ENCODE data around the gene DNAI1.

The DNAI1 gene

GRCh38 chr9:34541540-34541939 is 82.9 kb downstream of the DNAI1 start:
- no peaks in the 10 kb centered on the region for H3K4me1 ChIP-seq (ENCODE audit: insufficient read depth, low read length)
- H3K4me3 ChIP-seq (ENCODE audit: low read depth in 1 of 2, low read length in 2 of 2) = no peak overlapping the region
- no peak for DNase-seq
- no peaks in the 10 kb centered on the region for H3K36me3 ChIP-seq (ENCODE audit: insufficient read depth, low read length)
- H3K9ac ChIP-seq (ENCODE audit: low read depth, low read length) = no peak overlapping the region
- no peaks in the 10 kb centered on the region for H3K27me3 ChIP-seq (ENCODE audit: insufficient read depth, low read length, poor library complexity)
- H3K9me3 ChIP-seq (ENCODE audit: insufficient read depth, low read length, severe bottlenecking) = no peaks in the 10 kb centered on the region
- no peak overlapping the region for H3K27ac ChIP-seq (ENCODE audit: low read length)
- TF ChIP-seq CTCF (IDR thresholded peaks at IDR 0.05; ENCODE audit: borderline replicate concordance, extremely low read depth, low read length, poor library complexity, severe bottlenecking) (no peak), EZH2 (IDR thresholded peaks at IDR 0.05; ENCODE audit: borderline replicate concordance, low read depth, low read length, severe bottlenecking) (no peak)
- no peak for ATAC-seq (ENCODE audit: insufficient read depth, low read depth)
- no peak overlapping the region for H3K4me2 ChIP-seq (ENCODE audit: insufficient read depth, low read length)
- H4K20me1 ChIP-seq (ENCODE audit: insufficient read depth, low read length) = no peaks in the 10 kb centered on the region
- no peaks in the 10 kb centered on the region for H3K79me2 ChIP-seq (ENCODE audit: insufficient read depth, low read length)
- no peak overlapping the region for H2AFZ ChIP-seq (ENCODE audit: low read depth, low read length)

GRCh38 chr9:34544035-34544434 is 85.4 kb downstream of the DNAI1 start:
- no peak overlapping the region for H3K4me3 ChIP-seq (ENCODE audit: low read depth in 1 of 2, low read length in 2 of 2)
- H2AFZ ChIP-seq (ENCODE audit: low read depth, low read length) = no peak overlapping the region
- no peak overlapping the region for H3K4me2 ChIP-seq (ENCODE audit: insufficient read depth, low read length)
- H3K9me3 ChIP-seq (ENCODE audit: insufficient read depth, low read length, severe bottlenecking) = no peaks in the 10 kb centered on the region
- H3K4me1 ChIP-seq (ENCODE audit: insufficient read depth, low read length) = no peaks in the 10 kb centered on the region
- DNase-seq = no peak
- H3K27ac ChIP-seq (ENCODE audit: low read length) = no peak overlapping the region
- TF ChIP-seq CTCF (IDR thresholded peaks at IDR 0.05; ENCODE audit: borderline replicate concordance, extremely low read depth, low read length, poor library complexity, severe bottlenecking) (no peak), EZH2 (IDR thresholded peaks at IDR 0.05; ENCODE audit: borderline replicate concordance, low read depth, low read length, severe bottlenecking) (no peak)
- no peaks in the 10 kb centered on the region for H4K20me1 ChIP-seq (ENCODE audit: insufficient read depth, low read length)
- no peak overlapping the region for H3K9ac ChIP-seq (ENCODE audit: low read depth, low read length)
- H3K79me2 ChIP-seq (ENCODE audit: insufficient read depth, low read length) = no peaks in the 10 kb centered on the region
- H3K27me3 ChIP-seq (ENCODE audit: insufficient read depth, low read length, poor library complexity) = no peaks in the 10 kb centered on the region
- ATAC-seq (ENCODE audit: insufficient read depth, low read depth) = no peak
- no peaks in the 10 kb centered on the region for H3K36me3 ChIP-seq (ENCODE audit: insufficient read depth, low read length)

GRCh38 chr9:34545497-34545896 is 86.9 kb downstream of the DNAI1 start:
- H2AFZ ChIP-seq (ENCODE audit: low read depth, low read length) = no peak overlapping the region
- H3K79me2 ChIP-seq (ENCODE audit: insufficient read depth, low read length) = no peaks in the 10 kb centered on the region
- H3K9ac ChIP-seq (ENCODE audit: low read depth, low read length) = no peak overlapping the region
- no peak overlapping the region for H3K4me2 ChIP-seq (ENCODE audit: insufficient read depth, low read length)
- no peaks in the 10 kb centered on the region for H3K9me3 ChIP-seq (ENCODE audit: insufficient read depth, low read length, severe bottlenecking)
- no peak overlapping the region for H3K4me3 ChIP-seq (ENCODE audit: low read depth in 1 of 2, low read length in 2 of 2)
- ATAC-seq (ENCODE audit: insufficient read depth, low read depth) (no peak), DNase-seq (no peak)
- TF ChIP-seq EZH2 (IDR thresholded peaks at IDR 0.05; ENCODE audit: borderline replicate concordance, low read depth, low read length, severe bottlenecking) (no peak), CTCF (IDR thresholded peaks at IDR 0.05; ENCODE audit: borderline replicate concordance, extremely low read depth, low read length, poor library complexity, severe bottlenecking) (no peak)
- no peak overlapping the region for H3K27ac ChIP-seq (ENCODE audit: low read length)
- no peaks in the 10 kb centered on the region for H3K4me1 ChIP-seq (ENCODE audit: insufficient read depth, low read length)
- no peaks in the 10 kb centered on the region for H3K36me3 ChIP-seq (ENCODE audit: insufficient read depth, low read length)
- H3K27me3 ChIP-seq (ENCODE audit: insufficient read depth, low read length, poor library complexity) = no peaks in the 10 kb centered on the region
- H4K20me1 ChIP-seq (ENCODE audit: insufficient read depth, low read length) = no peaks in the 10 kb centered on the region

All from DND-41 (cell line).